Gastroesophageal sphincter (tissue), 4 donors: Measurements from ENCODE around the gene CMTM7. TPM values are rescaled to one million over a fixed set of nuclear protein-coding genes. Genes with fewer than 3 reads are reported as not detected.
"Not testable (repeated sequence)": the region's sequence is repeated elsewhere in the genome, so short reads cannot be mapped to it uniquely, and the experiment has no call there.

Experiments used
- ATAC-seq: fragments of 150-250 bp; one replicate; pipeline ENCODE4 v1.9.1; 2016; ENCODE audit warnings: mild to moderate bottlenecking, moderate library complexity
- H3K27ac ChIP-seq, 4 donors: fragments of 200-600 bp; sonication (generic) in 3 of 4; 1 replicate in 3 of 4; 2 replicates in 1 of 4; pipeline ENCODE4 v1.5.1; 2016 to 2019
- H3K27me3 ChIP-seq: fragments of 200-600 bp; sonication (generic); one replicate; pipeline ENCODE4 v1.5.1; 2019
- H3K36me3 ChIP-seq, 2 donors: fragments of 200-600 bp; sonication (generic); one replicate each; pipeline ENCODE4 v1.5.1; 2019; ENCODE audit warnings: control low read depth in 1 of 2
- H3K4me1 ChIP-seq, 3 donors: fragments of 200-600 bp; sonication (generic); 1 replicate in 2 of 3; 2 replicates in 1 of 3; pipeline ENCODE4 v1.5.1; 2016 to 2019; ENCODE audit warnings: control low read depth in 2 of 3
- H3K4me3 ChIP-seq, 2 donors: fragments of 200-600 bp; sonication (generic); one replicate each; pipeline ENCODE4 v1.5.1; 2019; ENCODE audit warnings: mild to moderate bottlenecking in 1 of 2, moderate library complexity in 1 of 2
- H3K9me3 ChIP-seq, 3 donors: fragments of 200-600 bp; sonication (generic); one replicate each; pipeline ENCODE4 v1.5.1; 2017 to 2019; ENCODE audit warnings: control low read depth in 2 of 3
- CTCF ChIP-seq, 4 experiments: fragments of 200-600 bp in 2 of 4; fragments of 450-650 bp in 2 of 4; sonication (generic) in 1 of 4; IDR thresholded peaks; one replicate each; pipeline ENCODE4 v1.5.1; 2017 to 2019; ENCODE audit warnings: antibody characterized with exemption in 4 of 4, mild to moderate bottlenecking in 2 of 4, moderate library complexity in 2 of 4
- EP300 ChIP-seq: sonication (generic); formaldehyde crosslinking; IDR thresholded peaks from one replicate; pipeline ENCODE4 v1.6.1; 2017; ENCODE audit warnings: antibody characterized with exemption, mild to moderate bottlenecking
- POLR2A ChIP-seq, 2 donors: fragments of 450-650 bp; IDR thresholded peaks; one replicate each; pipeline ENCODE4 v1.6.1; 2017; ENCODE audit warnings: antibody characterized with exemption in 2 of 2, mild to moderate bottlenecking in 2 of 2, moderate library complexity in 1 of 2
- POLR2AphosphoS5 ChIP-seq: sonication (generic); formaldehyde crosslinking; IDR thresholded peaks from one replicate; pipeline ENCODE4 v1.6.1; 2017; ENCODE audit warnings: antibody characterized with exemption
- WGBS, 2 donors: methylation state at CpG; one replicate each; pipeline ENCODE4 v1.1.5; 2018; ENCODE audit warnings: low coverage in 1 of 2; 5-methylcytosine and 5-hydroxymethylcytosine counted together
- total RNA-seq, 4 donors: library from RNA; depleted of rRNA; stranded (reverse); fragments of >200 nt; gene quantifications; one replicate each; pipeline ENCODE4 v1.1.0, GENCODE V29; 2016

CMTM7 gene
- total RNA-seq, 4 donors from 2014 or later, result 2.9 to 7.0 (median 6.5) TPM

DNA sequence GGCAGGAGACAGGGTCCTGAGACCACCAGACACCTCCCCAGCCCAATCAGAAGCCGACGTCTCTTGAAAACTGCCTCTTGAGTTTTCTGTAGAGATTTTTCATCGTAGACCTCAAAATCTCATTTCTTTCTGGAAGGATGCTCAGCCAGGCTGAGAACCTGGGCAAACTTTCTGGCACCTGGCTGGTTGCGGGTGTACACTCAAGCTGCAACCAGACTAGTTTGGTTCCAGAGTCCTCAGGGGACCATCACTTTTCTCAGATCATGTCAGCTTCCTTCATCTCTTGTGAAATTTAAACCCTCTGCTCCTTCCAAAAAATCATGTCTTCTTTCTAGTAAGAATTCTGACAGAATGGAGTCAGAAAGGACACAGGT lies 45.1 kb downstream of the CMTM7 start:
- H3K4me3 ChIP-seq, result no peak overlapping the region
- ATAC-seq, result no peak
- no peaks in the 10 kb centered on the region for H3K36me3 ChIP-seq
- H3K27me3 ChIP-seq, result no peaks in the 10 kb centered on the region
- WGBS, 2 donors, result 80 to 100% methylated on average over 2 to 4 of the region's 4 CpGs
- no peak overlapping the region for H3K27ac ChIP-seq
- H3K9me3 ChIP-seq, result no peaks in the 10 kb centered on the region
- no peaks in the 10 kb centered on the region for H3K4me1 ChIP-seq
- TF ChIP-seq EP300 (no peak), POLR2A (IDR thresholded peaks at IDR 0.05) (no peak), CTCF (IDR thresholded peaks at IDR 0.05) (no peak)

GRCh38 chr3:32437896-32438295 lies 46.2 kb downstream of the CMTM7 start:
- Histone ChIP-seq H3K27ac (no peak overlapping the region), H3K9me3 (no peaks in the 10 kb centered on the region), H3K27me3 (no peaks in the 10 kb centered on the region), H3K36me3 (no peaks in the 10 kb centered on the region), H3K4me1 (no peaks in the 10 kb centered on the region), H3K4me3 (no peak overlapping the region)
- TF ChIP-seq EP300 (no peak), POLR2AphosphoS5 (no peak), CTCF (IDR thresholded peaks at IDR 0.05) (no peak), POLR2A (IDR thresholded peaks at IDR 0.05) (no peak)
- no peak for ATAC-seq
- 88 to 93% methylated on average over 5 to 7 of the region's 7 CpGs for WGBS, 2 donors

DNA sequence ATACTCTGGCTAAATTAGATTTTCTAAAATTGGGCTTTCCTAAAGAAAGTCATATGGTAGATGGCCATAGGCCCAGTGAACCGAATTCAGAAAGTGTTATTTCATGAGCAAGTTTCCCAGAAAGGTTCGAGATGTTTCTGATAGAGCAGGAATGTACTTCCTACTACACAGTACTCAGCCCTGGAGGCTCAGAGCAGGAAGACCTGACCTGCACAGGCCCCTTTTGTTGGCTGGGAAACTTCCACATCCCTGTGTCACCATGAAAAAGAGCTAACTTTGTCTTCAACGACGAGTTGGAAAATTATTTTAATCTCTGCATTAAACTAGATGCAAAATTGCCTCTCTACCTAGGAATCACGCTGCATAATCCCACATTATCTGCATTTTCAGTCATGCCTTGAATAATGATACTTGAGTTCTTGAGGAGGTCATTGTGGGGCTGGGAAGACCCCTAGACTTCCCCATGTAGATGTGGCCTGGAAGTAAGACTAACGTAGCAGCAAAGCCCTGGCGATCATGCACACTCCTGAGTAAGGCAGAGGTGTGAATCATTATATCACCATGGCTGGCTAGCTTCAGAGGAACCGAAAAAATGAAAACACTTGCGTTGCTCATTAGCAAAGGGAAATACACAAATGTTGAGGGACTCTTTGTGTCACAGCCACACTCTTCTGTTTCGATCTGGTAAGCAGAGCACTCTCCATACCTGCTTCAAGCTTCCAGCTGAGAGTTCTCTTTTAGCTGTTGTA lies 47.1 kb downstream of the CMTM7 start:
- H3K27me3 ChIP-seq, result no peaks in the 10 kb centered on the region
- 78 to 83% methylated on average over 6 to 8 of the region's 10 CpGs for WGBS, 2 donors
- no peak overlapping the region for H3K4me3 ChIP-seq
- TF ChIP-seq POLR2A (IDR thresholded peaks at IDR 0.05) (no peak), CTCF (IDR thresholded peaks at IDR 0.05) (no peak), POLR2AphosphoS5 (no peak), EP300 (no peak)
- H3K4me1 ChIP-seq, result no peaks in the 10 kb centered on the region
- no peak for ATAC-seq
- H3K36me3 ChIP-seq, result no peaks in the 10 kb centered on the region
- H3K9me3 ChIP-seq, result no peaks in the 10 kb centered on the region
- H3K27ac ChIP-seq, result no peak overlapping the region

- H3K27me3 ChIP-seq, ATAC-seq, H3K4me3 ChIP-seq, H3K27ac ChIP-seq, H3K4me1 ChIP-seq, H3K9me3 ChIP-seq, H3K36me3 ChIP-seq: not testable (repeated sequence)
- WGBS, 2 donors, result 91 to 94% methylated on average over 2 to 4 of the region's 4 CpGs
These were observed 47.8 kb downstream of the CMTM7 start for GRCh38 chr3:32439421-32439820.

- H3K36me3 ChIP-seq, result no peaks in the 10 kb centered on the region
- H3K4me3 ChIP-seq, result no peak overlapping the region
- ATAC-seq, result no peak
- H3K27me3 ChIP-seq, result no peaks in the 10 kb centered on the region
- no peaks in the 10 kb centered on the region for H3K9me3 ChIP-seq
- no peak overlapping the region for H3K27ac ChIP-seq
- TF ChIP-seq EP300, result no peak
- TF ChIP-seq POLR2A (IDR thresholded peaks at IDR 0.05), result no peak
- no peak for TF ChIP-seq POLR2AphosphoS5
- no peak for TF ChIP-seq CTCF (IDR thresholded peaks at IDR 0.05)
- H3K4me1 ChIP-seq, result no peaks in the 10 kb centered on the region
- 87 to 93% methylated on average over 6 to 10 of the region's 10 CpGs for WGBS, 2 donors
These were observed 49.1 kb downstream of the CMTM7 start for GRCh38 chr3:32440611-32441350.
